Measurements from ENCODE around the gene CMBL.
"Not testable (repeated sequence)": the region's sequence is repeated elsewhere in the genome, so short reads cannot be mapped to it uniquely, and the experiment has no call there.

The CMBL gene

DNA sequence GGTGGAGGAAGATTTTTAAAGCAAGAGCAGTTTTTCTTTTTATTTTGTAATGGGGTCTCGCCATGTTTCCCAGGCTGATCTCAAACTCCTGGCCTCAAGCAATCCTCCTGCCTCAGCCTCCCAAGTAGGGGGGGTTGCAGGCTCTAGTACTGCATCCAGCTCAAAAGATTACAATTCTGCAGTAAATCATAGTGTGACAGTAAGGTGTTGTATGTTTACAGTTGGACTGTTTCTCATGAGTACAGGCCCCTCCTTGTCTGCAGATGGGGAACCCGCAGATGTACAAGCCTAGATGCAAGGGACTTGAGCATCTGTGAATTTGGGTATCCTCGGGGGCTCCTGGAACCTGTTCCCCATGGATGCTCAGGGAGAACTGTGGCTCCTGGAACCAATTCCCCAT, 54.3 kb downstream of the CMBL start:
- DNase-seq: no peak

DNA sequence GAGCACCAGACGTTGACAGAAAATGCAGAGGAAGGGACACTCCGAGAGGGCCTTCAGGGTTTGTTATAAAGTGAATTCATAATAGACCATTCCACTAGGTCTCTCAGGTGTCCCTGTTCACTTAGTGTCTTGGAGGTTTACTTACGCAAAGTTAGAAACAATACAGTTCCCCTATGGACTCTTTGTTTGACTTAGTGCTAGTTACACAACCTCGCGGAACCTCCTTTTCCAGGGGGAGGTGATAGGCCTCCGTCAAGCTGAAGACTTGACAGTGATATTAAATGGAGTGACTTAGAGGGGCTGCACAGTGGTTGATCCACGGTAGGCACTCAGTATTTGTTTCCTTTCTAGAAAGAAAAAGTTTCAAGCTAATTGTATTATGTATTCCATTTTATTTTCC, 56.3 kb downstream of the CMBL start:
- DNase-seq: no peak

DNA sequence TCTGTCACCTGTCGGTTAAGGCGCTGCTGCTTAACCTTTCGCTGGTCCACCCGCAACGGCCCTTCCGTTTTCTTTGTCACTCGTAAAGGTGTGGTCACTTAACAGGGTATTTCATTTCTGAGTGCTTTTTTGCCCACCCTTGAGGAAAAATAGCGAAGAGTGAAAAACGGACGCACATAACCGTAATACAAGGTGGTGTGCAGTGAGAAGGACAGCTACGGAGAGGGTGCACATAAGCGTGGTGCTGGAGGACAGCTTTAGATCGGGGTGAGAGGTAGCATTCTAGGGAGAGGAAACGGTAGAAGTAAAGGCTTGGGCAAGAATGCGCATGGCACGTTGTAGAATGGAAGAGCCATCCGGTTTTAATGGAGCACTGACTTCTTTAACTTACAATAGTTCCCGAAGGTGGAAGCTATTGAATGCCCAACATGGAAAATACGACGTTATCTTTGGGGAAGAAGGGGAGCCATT, 56.9 kb downstream of the CMBL start:
- DNase-seq: peak; percentile 14

DNA sequence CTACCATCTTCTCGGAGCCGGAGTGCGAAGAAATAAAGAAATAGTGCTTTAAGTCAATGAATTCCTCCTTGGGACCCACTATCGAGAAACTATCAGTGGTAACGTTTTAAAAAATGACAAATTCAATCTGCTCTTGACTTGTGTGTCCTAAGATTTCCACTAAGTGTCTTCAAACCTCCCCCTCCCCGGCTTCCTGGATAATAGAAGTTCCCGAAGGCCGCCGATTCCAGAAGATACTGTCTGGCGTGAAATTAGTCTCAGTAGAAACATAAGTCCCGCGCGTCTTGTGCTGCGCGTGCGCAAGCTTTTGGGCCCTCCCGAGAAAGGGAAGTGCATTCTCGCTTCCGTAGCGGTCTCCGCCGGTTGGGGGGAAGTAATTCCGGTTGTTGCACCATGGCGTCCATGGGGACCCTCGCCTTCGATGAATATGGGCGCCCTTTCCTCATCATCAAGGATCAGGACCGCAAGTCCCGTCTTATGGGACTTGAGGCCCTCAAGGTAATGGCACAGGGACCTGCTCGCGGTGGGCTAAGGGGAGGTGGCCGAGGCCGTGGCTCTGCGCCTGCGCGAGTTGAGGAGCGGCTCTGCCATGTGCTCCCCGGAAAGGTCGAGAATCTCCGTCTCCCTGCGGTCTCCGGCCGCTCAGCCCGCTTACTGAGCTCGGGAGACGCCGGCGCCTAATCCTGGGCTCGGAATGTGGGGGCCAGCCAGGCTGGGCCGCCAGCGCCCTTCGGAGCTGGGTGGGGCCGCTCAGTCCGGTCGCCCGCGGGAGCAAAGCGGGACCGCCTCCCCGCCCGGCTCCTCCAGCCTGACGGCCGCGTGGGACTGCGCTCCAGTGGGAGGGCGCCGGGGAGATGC, 57.5 kb downstream of the CMBL start, which contains the start of gene CCT5:
CCT5 (plus strand) TSS at position 333 of the 858 bp plus-strand sequence; CDS start at position 394, 61 bp downstream.
- peak; percentile 93 for DNase-seq

DNA sequence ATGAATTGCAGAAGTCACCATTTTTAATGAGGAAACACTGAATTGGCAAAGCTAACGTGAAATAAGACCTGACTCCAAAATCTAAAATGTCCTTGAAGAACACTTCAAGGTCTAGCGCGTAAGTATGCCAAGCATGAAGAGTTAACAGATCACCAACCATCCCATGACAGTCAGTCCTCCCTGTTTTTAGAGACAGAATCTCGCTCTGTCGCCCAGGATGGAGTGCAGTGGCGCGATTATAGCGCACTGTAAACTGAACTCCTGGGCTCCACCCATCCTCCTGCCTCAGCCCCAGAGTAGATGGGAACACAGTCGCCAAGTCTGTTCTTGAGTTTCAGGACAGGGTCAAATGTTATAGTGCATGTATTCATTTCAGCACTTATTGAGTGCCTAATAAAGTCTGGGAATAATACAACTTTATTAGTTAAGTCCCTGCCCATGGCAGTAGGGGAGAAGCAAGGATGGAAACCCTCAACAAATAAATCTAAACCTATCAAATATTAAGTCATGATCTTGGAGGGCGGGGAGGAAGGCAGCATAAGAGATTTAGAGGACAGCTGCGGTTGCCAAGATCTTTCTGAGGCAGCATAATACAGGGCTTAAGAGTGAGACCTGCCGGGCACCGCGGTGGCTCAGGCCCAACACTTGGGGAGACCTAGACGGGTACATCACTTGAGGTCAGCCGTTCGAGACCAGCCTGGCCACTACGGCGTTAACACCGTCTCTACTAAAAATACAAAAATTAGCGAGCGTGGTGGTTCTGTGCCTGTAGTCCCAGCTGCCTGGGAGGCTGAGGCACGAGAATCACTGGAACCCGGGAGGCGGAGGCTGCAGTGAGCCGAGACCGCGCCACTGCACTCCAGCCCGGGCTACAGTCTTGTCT, 59.1 kb downstream of the CMBL start:
- no peak for DNase-seq

DNA sequence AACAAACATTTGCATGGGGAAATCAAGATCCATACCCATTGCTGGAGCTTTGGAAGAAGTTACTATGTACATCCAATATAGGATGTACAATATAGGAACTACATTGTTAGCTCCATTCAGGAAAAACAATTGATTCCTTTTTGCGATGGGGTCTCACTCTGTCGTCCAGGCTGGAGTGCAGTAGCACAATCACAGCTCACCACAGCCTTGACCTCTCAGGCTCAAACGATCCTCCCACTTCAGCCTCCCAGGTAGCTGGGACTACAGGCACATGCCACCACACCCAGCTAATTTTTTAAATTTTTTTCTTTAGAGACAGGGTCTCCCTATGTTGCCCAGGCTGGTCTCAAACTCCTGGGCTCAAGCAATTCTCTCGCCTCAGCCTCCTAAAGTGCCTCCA, 60.5 kb downstream of the CMBL start:
- DNase-seq: not testable (repeated sequence)

DNA sequence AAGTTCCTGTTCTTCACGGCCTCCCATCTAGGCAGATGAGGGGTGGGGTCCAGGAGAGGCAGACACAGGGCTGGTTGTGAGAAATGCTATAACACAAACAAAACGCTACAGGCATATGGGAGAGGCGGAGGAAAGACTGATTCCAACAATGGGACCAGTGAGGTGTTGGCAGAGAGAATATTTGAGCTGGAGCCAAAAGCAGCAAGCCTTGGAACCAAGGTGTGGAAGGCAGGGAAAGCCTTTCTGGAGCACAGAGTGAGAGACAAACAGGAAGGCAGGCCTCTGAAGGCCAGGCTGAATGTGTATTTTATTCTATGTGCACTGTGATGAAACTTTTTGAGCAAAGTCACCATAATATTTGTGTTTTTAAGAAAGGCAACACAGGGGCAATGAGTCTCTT, 60.9 kb downstream of the CMBL start:
- DNase-seq: no peak

DNA sequence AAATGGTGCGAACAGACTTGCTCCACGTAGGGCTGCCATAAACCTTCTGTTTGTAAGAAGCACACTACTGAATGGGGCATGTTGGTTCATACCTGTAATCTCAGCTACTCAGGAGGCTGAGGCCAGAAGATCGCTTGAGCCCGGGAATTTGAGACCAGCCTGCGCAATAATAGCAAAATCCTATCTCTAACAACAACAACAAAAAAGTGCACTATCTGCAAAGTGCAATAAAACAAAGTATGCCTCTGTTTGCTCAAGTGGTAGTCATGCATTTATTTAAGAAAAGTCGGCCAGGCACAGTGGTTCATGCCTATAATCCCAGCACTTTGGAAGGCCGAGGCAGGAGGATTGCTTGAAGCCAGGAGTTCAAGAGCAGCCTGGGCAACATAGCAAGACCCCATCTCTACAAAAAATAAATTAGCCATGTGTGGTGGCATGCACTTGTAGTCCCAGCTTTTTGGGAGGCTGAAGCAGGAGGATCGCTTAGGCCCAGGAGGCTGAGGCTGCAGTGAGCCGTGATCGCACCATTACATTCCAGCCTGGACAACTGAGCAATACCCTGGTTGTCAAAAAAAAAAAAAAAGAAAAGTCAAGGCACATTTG, 63.3 kb downstream of the CMBL start:
- no peak for DNase-seq

DNA sequence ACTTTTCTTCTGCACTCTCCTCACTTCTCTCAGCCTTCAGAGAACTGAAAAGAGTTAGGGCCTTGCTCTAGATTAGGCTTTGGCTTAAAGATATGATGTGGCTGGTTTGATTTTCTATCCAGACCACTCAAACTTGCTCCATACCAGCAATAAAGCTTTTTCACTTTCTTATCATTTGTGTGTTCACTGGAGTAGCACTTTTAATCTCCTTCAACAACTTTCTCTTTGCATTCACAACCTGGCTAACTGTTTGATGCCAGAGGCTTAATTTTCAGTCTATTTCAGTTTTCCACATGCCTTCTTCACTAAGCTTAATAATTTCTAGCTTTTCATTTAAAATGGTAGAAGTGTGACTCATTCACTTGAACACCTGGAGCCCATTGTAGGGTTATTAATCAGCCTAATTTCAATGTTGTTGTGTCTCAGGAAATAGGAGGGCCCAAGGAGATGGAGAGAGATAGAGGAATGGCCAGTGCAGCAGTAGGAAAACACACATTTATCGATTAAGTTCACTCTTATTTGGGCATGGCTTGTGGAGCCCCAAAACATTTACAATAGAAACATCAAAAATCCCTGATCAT, 64.0 kb downstream of the CMBL start:
- DNase-seq: no peak

DNA sequence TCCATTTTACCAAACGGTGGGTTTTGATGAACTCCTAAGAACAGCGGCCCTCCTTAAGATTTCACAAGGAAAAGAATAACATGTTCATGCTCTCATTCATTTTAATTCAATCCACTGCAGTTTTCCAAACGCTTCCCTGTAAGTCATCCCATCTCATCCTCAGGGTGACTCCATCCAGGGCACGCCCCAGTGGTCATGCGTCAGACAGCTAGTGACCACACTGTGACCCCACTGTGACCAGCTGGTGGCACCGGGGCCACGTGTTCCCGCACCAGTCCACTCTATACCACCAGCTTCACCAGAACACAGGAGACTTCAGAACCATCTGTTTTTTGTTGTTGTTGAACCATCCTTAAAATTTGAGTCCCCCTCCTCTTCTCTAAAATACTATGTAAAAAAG, 72.4 kb downstream of the CMBL start:
- no peak for DNase-seq

DNA sequence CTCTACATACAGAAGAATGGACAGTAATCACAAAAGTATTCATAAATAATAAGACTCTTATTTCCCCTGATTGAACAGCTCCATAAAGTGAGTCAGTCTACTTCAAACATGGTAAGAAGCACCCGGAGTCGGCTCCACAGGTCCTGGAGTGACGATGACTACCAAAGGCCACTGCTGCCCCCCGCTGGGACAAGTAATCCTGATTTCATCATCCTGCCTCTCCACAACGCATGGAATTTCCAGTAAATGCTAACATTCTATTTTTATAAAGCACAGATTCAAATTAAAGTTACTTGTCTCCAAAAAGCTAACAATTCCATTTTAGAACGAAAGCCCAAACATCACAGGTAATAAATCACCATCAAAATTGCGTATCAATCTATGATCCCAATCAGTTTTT, 74.2 kb downstream of the CMBL start:
- DNase-seq: no peak

DNA sequence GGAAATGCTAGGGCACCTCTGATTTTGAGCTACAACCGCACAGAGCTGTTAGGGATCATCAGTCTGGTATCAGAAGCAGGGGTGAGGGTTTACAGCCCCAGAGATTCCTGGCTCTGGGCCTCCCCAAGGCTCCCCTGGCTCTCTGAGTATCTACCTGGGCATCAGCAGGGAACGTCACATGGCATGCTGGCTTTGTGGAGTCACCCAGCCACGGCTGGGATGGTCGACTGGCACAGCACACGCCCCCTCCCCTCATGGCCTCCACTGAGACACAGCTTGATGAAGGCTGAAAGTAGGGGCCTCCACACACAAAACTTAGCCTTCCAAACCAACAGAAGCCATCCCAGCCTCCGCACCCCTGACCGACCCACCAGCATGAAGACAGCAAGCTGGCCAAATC, 74.7 kb downstream of the CMBL start:
- DNase-seq: no peak

DNA sequence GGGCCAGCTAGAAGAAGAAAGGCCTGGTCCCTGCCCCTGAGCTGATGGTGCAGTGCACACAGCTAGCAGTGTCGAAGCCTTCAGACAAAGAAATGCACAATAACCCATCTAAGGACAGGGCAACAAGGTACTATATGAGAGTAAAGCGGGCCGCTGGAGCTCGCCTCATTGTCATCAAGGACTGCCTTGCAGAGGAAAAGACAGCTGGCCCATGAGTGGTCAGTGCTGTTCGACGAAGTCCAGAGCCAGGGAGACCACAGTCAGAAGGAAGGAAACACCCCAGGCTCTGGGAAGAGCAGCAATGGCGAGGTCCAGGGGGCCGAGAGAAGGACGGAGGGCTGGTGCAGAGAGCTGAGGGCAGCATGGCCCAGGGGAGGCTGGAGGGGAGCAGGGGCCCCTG, 75.3 kb downstream of the CMBL start:
- DNase-seq: no peak

DNA sequence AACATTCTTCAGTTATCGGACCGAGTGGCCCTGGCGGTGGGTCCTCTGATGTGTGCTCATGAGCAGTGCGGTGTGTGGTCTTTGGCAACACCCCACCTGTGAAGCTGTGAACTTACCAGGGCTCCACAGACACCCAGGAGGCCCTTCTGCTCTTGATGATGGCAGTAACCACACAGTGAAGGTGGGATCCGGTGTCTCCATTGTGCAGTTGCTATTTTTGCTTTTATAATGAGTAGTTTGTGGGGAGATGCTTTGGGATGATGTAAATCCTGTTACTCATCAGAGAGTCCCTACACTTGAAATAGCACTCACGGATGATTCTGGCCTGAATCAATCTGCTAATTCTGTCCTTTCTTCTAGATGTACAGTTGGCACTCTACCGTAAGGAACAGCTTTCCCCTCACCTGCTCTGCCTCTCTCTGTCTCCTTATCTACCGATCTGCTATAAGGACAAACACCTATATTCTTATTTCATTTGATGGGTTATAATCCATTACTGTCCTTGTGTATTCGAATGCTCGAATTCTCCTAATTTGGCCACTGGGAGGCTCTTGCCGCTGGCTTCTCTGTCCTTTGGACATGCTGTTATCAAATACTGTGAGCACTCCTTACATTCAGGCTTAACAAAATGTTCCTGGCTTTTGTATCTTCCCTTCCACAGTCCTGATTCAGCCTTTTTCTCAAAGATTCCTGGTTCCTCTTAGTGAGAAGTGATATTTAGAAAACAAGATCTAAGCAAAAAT, 78.2 kb downstream of the CMBL start:
- DNase-seq: no peak

DNA sequence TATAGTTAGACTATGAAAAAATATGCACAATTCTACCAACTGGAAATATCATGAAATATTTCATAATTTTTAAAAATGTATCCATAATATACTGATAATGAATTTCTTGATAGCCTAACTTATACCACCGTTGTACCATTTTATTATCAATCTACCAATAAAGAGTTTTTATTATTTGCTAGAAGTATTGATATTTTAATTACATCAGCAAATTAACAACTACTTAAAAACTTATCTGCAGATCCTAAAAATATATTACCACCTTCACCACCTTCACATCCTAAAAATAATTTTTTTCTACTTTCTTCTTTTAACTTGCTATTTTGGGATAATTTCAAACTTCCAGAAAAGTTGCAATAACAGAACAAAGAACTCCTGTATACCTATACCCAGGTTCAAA, 79.4 kb downstream of the CMBL start:
- DNase-seq: no peak
